Measurements from ENCODE around the gene NRCAM. TPM values are rescaled to one million over a fixed set of nuclear protein-coding genes. Genes with fewer than 3 reads are reported as not detected.

NRCAM gene
- total RNA-seq, 1 donor from 2014 or later = 7.9 TPM

DNA sequence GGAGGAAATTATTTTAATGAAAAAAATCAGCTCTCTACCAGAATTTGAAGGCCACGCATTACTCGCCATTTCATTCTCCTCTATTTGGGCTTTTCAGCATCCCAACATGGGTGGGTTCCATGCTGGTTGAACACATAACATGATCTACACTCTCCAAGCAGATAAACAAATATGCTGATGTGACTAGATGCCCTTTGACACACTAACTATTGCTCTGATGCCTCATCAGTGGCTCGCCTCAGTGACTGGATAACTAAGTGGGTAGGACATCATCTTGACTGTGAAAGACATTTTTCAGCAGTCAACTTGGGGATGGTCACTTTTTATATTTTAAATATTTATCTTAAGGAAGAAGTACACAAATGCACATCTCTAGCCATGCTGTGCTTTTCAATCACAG, 212.1 kb downstream of the NRCAM start:
- no peak for DNase-seq (ENCODE audit: extremely low spot score in 2 of 2)
- TF ChIP-seq, protein P1, sequence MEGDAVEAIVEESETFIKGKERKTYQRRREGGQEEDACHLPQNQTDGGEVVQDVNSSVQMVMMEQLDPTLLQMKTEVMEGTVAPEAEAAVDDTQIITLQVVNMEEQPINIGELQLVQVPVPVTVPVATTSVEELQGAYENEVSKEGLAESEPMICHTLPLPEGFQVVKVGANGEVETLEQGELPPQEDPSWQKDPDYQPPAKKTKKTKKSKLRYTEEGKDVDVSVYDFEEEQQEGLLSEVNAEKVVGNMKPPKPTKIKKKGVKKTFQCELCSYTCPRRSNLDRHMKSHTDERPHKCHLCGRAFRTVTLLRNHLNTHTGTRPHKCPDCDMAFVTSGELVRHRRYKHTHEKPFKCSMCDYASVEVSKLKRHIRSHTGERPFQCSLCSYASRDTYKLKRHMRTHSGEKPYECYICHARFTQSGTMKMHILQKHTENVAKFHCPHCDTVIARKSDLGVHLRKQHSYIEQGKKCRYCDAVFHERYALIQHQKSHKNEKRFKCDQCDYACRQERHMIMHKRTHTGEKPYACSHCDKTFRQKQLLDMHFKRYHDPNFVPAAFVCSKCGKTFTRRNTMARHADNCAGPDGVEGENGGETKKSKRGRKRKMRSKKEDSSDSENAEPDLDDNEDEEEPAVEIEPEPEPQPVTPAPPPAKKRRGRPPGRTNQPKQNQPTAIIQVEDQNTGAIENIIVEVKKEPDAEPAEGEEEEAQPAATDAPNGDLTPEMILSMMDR (IDR thresholded peaks at IDR 0.05) = no peak
- TF ChIP-seq POLR2AphosphoS5 (IDR thresholded peaks at IDR 0.05; ENCODE audit: insufficient read depth in 1 of 2, low read depth in 1 of 2) = no peak
- no peak for TF ChIP-seq POLR2A (IDR thresholded peaks at IDR 0.05)
- Histone ChIP-seq H3K27ac (no peak overlapping the region), H3K27me3 (no peaks in the 10 kb centered on the region), H3K4me3 (no peak overlapping the region), H3K36me3 (no peaks in the 10 kb centered on the region), H3K9me3 (no peaks in the 10 kb centered on the region), H3K4me1 (no peaks in the 10 kb centered on the region)
- intact Hi-C loops (cut with DNase I) = no loop called here

DNA sequence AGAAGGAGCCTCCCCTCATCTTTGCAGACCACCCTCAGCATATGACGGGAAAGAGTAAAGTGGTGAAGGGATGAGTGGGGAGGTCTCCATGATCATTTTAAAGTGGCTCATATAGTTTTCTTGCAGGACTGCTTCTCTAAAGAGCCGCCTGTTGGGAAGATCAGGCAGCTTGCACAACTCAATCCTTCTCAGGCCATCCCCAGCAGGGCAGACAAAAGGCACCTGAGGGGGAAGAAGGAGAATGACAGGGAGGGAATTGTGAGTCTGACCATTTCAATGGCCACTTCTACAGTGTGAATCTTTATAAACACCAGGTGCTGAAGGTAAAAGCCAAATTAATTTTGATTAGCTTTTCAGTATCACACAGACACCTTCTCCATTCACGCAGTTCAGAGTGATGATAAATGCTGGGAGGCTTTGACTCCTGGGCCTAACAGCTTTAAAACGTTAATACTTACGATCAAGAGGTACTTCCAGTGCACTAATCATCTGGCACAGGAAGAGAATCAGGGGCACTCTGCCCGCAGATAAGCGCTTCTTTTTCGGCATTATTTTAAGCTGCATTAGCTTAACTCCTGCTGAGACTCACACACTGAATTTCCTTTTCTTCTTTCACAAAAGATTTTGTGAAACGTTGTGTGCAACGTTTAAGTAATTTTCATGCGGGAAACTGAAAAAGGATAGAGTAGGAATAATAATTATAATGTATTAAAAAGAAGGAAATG, 216.6 kb downstream of the NRCAM start:
- TF ChIP-seq POLR2A (IDR thresholded peaks at IDR 0.05) (no peak), POLR2AphosphoS5 (IDR thresholded peaks at IDR 0.05; ENCODE audit: insufficient read depth in 1 of 2, low read depth in 1 of 2) (no peak)
- Histone ChIP-seq H3K4me3 (no peak overlapping the region), H3K36me3 (no peaks in the 10 kb centered on the region), H3K4me1 (no peaks in the 10 kb centered on the region), H3K9me3 (no peaks in the 10 kb centered on the region), H3K27ac (no peak overlapping the region), H3K27me3 (no peaks in the 10 kb centered on the region)
- intact Hi-C loops (cut with DNase I) = no loop called here
- DNase-seq (ENCODE audit: extremely low spot score in 2 of 2) = no peak

DNA sequence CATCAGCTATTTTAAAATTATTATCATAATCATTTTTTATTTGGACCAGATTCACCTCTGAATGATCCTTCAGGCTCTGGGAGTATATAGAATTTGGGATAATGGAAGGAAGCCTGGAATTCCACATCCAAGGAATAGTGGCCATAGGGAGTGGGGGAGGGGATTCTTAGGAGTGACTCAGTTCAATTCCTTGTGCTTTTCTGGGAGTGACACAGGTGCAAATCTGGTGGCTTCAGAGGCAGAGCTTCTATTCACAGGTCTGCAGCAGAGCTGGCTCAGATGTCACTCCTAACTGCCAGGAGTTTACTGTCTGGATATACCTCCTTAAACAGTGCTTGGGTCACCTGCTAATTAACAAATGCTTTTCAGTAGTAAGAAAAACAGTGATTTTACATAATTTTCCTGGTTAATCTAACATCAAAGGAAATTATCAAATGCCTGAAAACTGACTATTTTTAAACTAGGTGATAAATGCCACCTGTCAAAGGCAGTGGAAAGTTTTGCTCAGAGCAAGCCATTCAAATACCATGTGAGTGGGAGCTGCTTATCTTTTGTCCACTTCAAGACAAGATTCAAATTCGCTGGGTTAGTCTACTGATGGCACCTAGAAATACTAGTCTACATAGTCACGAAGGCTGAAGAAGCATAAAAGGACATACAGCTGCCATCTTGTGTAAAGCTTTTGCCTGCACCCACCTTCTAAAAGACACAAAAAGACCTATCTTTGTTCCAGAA, 219.4 kb downstream of the NRCAM start:
- intact Hi-C loops (cut with DNase I) = no loop called here
- H3K4me3 ChIP-seq = no peak overlapping the region

DNA sequence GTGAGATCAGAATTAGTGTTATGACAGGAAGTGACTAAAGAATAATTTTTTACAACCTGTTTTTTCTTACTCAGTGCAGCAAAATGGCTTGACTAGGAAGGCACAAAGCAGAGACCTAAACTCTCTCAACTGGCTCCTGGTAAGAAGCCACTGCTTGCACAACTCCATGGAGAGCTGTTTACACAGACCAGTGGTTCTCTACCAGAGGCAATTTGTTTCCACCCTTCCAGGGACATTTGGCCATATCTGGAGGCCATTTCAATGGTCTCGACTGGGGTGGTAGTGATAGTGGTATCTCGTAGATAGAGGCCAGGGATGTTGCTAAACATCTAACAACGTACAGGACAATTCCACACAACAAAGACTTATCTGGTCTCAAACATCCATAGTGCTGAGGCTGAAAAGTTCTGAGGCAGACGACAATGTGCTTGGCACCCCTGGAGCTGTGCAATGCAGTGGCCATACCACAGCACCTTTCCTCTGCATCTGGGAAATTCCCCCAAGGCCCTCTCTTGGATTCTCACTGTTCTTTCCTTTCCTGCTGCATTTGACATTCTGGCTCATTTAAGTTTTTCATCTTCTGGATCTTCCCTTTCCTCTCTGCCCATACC, 220.7 kb downstream of the NRCAM start:
- Histone ChIP-seq H3K27ac (no peak overlapping the region), H3K9me3 (no peaks in the 10 kb centered on the region), H3K27me3 (no peaks in the 10 kb centered on the region), H3K4me1 (no peaks in the 10 kb centered on the region), H3K36me3 (no peaks in the 10 kb centered on the region), H3K4me3 (no peak overlapping the region)
- intact Hi-C loops (cut with DNase I) = no loop called here
- TF ChIP-seq POLR2A (IDR thresholded peaks at IDR 0.05) (no peak), POLR2AphosphoS5 (IDR thresholded peaks at IDR 0.05; ENCODE audit: insufficient read depth in 1 of 2, low read depth in 1 of 2) (no peak)
- TF ChIP-seq, protein P1 (IDR thresholded peaks at IDR 0.05) = no peak
- no peak for DNase-seq (ENCODE audit: extremely low spot score in 2 of 2)

More for the DNA sequence above, 219.4 kb downstream of the NRCAM start:
- H3K9me3 ChIP-seq = no peaks in the 10 kb centered on the region
- TF ChIP-seq POLR2A (IDR thresholded peaks at IDR 0.05) (no peak), POLR2AphosphoS5 (IDR thresholded peaks at IDR 0.05; ENCODE audit: insufficient read depth in 1 of 2, low read depth in 1 of 2) (no peak)
- TF ChIP-seq, protein P1 (IDR thresholded peaks at IDR 0.05) = no peak
- no peaks in the 10 kb centered on the region for H3K36me3 ChIP-seq
- H3K4me1 ChIP-seq = no peaks in the 10 kb centered on the region
- no peaks in the 10 kb centered on the region for H3K27me3 ChIP-seq
- no peak for DNase-seq (ENCODE audit: extremely low spot score in 2 of 2)
- H3K27ac ChIP-seq = no peak overlapping the region

DNA sequence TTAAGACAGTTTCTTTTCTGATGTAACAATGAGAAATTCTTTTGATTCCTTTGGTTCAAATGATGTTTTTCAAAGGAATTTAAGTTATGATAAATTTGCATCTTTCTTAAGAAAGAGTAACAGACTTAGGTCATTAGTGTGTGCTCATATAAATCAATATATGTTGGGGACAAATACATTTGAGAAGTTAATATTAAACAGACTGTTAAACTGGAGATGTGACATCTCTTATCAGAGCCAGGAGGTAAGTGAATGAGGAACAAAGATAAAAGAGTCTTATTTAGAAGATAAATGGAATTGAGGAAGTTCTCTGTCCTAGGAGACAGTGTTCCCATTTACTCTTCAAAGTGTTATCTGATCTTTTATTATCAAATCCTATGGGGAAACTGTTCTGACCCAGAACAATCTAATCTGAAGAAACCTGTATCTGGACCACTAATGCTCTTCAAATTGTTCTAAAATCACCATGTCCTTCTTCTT, 221.2 kb downstream of the NRCAM start:
- Histone ChIP-seq H3K36me3 (no peaks in the 10 kb centered on the region), H3K9me3 (no peaks in the 10 kb centered on the region), H3K4me3 (no peak overlapping the region), H3K27ac (no peak overlapping the region), H3K4me1 (no peaks in the 10 kb centered on the region), H3K27me3 (no peaks in the 10 kb centered on the region)
- DNase-seq (ENCODE audit: extremely low spot score in 2 of 2) = no peak
- TF ChIP-seq POLR2A (IDR thresholded peaks at IDR 0.05) = no peak
- TF ChIP-seq POLR2AphosphoS5 (IDR thresholded peaks at IDR 0.05; ENCODE audit: insufficient read depth in 1 of 2, low read depth in 1 of 2) = no peak
- TF ChIP-seq, protein P1 (IDR thresholded peaks at IDR 0.05) = no peak
- intact Hi-C loops (cut with DNase I) = no loop called here

Measured in vagina (tissue), 2 donors.